WTC11 (cell line): Measurements from ENCODE around the gene RAB34.

Experiments
- JUN ChIP-seq: sonication (generic); formaldehyde crosslinking; IDR thresholded peaks from 2 replicates; pipeline ENCODE4 v1.8.0; 2023; ENCODE audit warnings: mild to moderate bottlenecking, missing genetic modification reagents
- RELA ChIP-seq: sonication (generic); formaldehyde crosslinking; IDR thresholded peaks from 2 replicates; pipeline ENCODE4 v1.8.1; 2022; ENCODE audit warnings: missing genetic modification reagents, mild to moderate bottlenecking, borderline replicate concordance
- SP1 ChIP-seq: sonication (generic); formaldehyde crosslinking; conservative IDR thresholded peaks from 2 replicates; pipeline ENCODE4 v1.8.1; 2022; ENCODE audit warnings: missing genetic modification reagents
- ZBTB21 ChIP-seq: sonication (generic); formaldehyde crosslinking; IDR thresholded peaks from 2 replicates; pipeline ENCODE4 v1.8.1; 2023; ENCODE audit warnings: mild to moderate bottlenecking, missing genetic modification reagents, borderline replicate concordance
- ZNF121 ChIP-seq: sonication (generic); formaldehyde crosslinking; IDR thresholded peaks from 2 replicates; pipeline ENCODE4 v1.8.0; 2023; ENCODE audit warnings: missing genetic modification reagents
- TF ChIP-seq, protein P1 (sequence below): sonication (generic); formaldehyde crosslinking; IDR thresholded peaks from 2 replicates; pipeline ENCODE4 v1.8.1; 2023; ENCODE audit warnings: mild to moderate bottlenecking, missing genetic modification reagents, borderline replicate concordance
- TF ChIP-seq, protein P2 (sequence below): fragments of 200-600 bp; IDR thresholded peaks from 2 replicates; pipeline ENCODE4 v1.8.0; 2022; ENCODE audit warnings: antibody characterized with exemption
- TF ChIP-seq, protein P3 (sequence below): fragments of 250-450 bp; sonication (Bioruptor Pico); IDR thresholded peaks from 2 replicates; pipeline ENCODE4 v1.9.0; 2021; ENCODE audit warnings: moderate library complexity, mild to moderate bottlenecking, inconsistent platforms, borderline replicate concordance
- TF ChIP-seq, protein P4 (sequence below): sonication (generic); formaldehyde crosslinking; IDR thresholded peaks from 2 replicates; pipeline ENCODE4 v1.8.0; 2022; ENCODE audit warnings: mild to moderate bottlenecking, missing genetic modification reagents

DNA sequence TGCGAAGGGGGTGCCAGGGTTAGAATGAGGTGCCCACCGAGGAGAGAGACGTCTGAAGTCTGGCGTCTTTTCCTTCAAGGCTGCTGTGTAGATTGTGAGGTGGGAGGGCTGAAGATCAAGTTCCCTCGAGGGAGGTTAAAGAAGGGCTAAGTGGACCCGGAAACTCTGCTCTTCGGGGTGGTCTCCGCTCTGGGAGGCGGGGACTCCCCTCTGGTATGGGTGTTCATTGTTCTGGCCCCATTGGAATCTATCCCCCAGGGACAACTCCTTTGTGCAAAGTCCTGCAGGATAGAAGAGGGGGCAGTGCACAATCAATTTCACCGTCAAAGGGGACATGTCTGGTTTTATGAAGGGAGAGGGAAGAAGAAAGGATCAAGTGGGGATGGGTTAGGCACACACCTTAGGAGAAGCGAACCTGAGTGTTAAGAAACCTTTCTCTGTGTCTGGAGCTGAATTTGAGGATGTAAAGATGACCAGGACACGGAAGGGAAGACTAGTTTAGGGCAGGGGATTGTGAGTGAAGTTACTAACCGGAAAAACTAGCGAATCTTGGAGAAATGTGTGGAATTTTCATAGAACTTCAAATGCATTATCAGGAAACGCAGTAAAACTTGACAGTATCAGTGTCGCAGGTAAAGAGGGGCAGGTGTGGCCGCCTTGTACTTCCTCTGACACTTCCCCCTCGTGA lies 809 bp upstream of the RAB34 start:
- TF ChIP-seq ZNF121 (CRISPR knock-in tag): no peak
- no peak for TF ChIP-seq SP1 (CRISPR knock-in tag)
- TF ChIP-seq JUN (CRISPR knock-in tag): no peak
- TF ChIP-seq, protein P1, sequence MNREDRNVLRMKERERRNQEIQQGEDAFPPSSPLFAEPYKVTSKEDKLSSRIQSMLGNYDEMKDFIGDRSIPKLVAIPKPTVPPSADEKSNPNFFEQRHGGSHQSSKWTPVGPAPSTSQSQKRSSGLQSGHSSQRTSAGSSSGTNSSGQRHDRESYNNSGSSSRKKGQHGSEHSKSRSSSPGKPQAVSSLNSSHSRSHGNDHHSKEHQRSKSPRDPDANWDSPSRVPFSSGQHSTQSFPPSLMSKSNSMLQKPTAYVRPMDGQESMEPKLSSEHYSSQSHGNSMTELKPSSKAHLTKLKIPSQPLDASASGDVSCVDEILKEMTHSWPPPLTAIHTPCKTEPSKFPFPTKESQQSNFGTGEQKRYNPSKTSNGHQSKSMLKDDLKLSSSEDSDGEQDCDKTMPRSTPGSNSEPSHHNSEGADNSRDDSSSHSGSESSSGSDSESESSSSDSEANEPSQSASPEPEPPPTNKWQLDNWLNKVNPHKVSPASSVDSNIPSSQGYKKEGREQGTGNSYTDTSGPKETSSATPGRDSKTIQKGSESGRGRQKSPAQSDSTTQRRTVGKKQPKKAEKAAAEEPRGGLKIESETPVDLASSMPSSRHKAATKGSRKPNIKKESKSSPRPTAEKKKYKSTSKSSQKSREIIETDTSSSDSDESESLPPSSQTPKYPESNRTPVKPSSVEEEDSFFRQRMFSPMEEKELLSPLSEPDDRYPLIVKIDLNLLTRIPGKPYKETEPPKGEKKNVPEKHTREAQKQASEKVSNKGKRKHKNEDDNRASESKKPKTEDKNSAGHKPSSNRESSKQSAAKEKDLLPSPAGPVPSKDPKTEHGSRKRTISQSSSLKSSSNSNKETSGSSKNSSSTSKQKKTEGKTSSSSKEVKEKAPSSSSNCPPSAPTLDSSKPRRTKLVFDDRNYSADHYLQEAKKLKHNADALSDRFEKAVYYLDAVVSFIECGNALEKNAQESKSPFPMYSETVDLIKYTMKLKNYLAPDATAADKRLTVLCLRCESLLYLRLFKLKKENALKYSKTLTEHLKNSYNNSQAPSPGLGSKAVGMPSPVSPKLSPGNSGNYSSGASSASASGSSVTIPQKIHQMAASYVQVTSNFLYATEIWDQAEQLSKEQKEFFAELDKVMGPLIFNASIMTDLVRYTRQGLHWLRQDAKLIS (CRISPR knock-in tag): no peak
- TF ChIP-seq ZBTB21 (CRISPR knock-in tag): no peak
- TF ChIP-seq, protein P2, sequence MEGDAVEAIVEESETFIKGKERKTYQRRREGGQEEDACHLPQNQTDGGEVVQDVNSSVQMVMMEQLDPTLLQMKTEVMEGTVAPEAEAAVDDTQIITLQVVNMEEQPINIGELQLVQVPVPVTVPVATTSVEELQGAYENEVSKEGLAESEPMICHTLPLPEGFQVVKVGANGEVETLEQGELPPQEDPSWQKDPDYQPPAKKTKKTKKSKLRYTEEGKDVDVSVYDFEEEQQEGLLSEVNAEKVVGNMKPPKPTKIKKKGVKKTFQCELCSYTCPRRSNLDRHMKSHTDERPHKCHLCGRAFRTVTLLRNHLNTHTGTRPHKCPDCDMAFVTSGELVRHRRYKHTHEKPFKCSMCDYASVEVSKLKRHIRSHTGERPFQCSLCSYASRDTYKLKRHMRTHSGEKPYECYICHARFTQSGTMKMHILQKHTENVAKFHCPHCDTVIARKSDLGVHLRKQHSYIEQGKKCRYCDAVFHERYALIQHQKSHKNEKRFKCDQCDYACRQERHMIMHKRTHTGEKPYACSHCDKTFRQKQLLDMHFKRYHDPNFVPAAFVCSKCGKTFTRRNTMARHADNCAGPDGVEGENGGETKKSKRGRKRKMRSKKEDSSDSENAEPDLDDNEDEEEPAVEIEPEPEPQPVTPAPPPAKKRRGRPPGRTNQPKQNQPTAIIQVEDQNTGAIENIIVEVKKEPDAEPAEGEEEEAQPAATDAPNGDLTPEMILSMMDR: no peak
- TF ChIP-seq RELA (CRISPR knock-in tag): no peak
- TF ChIP-seq, protein P3, sequence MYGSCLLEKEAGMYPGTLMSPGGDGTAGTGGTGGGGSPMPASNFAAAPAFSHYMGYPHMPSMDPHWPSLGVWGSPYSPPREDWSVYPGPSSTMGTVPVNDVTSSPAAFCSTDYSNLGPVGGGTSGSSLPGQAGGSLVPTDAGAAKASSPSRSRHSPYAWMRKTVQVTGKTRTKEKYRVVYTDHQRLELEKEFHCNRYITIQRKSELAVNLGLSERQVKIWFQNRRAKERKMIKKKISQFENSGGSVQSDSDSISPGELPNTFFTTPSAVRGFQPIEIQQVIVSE (CRISPR knock-in tag): no peak
- TF ChIP-seq, protein P4, sequence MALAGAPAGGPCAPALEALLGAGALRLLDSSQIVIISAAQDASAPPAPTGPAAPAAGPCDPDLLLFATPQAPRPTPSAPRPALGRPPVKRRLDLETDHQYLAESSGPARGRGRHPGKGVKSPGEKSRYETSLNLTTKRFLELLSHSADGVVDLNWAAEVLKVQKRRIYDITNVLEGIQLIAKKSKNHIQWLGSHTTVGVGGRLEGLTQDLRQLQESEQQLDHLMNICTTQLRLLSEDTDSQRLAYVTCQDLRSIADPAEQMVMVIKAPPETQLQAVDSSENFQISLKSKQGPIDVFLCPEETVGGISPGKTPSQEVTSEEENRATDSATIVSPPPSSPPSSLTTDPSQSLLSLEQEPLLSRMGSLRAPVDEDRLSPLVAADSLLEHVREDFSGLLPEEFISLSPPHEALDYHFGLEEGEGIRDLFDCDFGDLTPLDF: no peak
